Ishikawa (cell line): ENCODE data around the gene CD9.

Source experiments
- CEBPB ChIP-seq: IDR thresholded peaks from 2 replicates; pipeline ENCODE4 v1.6.1; 2012
- CREB1 ChIP-seq: IDR thresholded peaks from 2 replicates; pipeline ENCODE4 v1.6.1; 2012; ENCODE audit warnings: low read depth
- EP300 ChIP-seq: IDR thresholded peaks from 2 replicates; pipeline ENCODE4 v1.6.1; 2012; ENCODE audit warnings: borderline replicate concordance
- NFIC ChIP-seq: IDR thresholded peaks from 2 replicates; pipeline ENCODE4 v1.6.1; 2012
- TAF1 ChIP-seq: IDR thresholded peaks from 2 replicates; pipeline ENCODE4 v1.6.1; 2012; ENCODE audit warnings: low read depth, mild to moderate bottlenecking
- TEAD4 ChIP-seq: IDR thresholded peaks from 2 replicates; pipeline ENCODE4 v1.6.1; 2012
- YY1 ChIP-seq: IDR thresholded peaks from 2 replicates; pipeline ENCODE4 v1.6.1; 2012; ENCODE audit warnings: low read depth
- ZBTB7A ChIP-seq: IDR thresholded peaks from 2 replicates; pipeline ENCODE4 v1.6.1; 2012; ENCODE audit warnings: low read depth
- TF ChIP-seq, protein P1 (sequence below): IDR thresholded peaks from 2 replicates; pipeline ENCODE4 v1.6.1; 2012; ENCODE audit warnings: low read depth, mild to moderate bottlenecking
- TF ChIP-seq, protein P2 (sequence below): IDR thresholded peaks from 2 replicates; pipeline ENCODE4 v1.6.1; 2012

DNA sequence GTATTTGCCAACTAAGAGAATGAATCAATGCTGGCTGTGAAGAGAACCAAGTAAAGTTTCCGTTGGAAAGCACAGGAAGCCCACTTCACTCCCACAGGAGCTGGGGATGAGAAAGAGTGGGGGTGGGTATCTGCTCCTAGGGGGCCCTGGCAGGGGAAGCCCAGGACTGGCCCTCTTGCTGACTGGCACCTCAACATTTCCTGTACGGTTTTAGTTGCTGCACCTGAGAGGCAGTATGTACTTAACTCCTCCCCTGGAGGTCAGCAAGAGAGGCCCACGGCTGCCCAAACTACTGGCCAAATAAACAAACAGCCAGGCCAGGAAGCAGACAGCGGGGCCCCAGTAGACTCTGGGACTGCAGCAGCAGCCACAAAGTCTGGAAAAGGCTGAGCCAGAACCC, 41.9 kb upstream of the CD9 start:
- TF ChIP-seq YY1 = no peak
- no peak for TF ChIP-seq EP300
- TF ChIP-seq NFIC = no peak
- no peak for TF ChIP-seq TAF1
- TF ChIP-seq, protein P1, sequence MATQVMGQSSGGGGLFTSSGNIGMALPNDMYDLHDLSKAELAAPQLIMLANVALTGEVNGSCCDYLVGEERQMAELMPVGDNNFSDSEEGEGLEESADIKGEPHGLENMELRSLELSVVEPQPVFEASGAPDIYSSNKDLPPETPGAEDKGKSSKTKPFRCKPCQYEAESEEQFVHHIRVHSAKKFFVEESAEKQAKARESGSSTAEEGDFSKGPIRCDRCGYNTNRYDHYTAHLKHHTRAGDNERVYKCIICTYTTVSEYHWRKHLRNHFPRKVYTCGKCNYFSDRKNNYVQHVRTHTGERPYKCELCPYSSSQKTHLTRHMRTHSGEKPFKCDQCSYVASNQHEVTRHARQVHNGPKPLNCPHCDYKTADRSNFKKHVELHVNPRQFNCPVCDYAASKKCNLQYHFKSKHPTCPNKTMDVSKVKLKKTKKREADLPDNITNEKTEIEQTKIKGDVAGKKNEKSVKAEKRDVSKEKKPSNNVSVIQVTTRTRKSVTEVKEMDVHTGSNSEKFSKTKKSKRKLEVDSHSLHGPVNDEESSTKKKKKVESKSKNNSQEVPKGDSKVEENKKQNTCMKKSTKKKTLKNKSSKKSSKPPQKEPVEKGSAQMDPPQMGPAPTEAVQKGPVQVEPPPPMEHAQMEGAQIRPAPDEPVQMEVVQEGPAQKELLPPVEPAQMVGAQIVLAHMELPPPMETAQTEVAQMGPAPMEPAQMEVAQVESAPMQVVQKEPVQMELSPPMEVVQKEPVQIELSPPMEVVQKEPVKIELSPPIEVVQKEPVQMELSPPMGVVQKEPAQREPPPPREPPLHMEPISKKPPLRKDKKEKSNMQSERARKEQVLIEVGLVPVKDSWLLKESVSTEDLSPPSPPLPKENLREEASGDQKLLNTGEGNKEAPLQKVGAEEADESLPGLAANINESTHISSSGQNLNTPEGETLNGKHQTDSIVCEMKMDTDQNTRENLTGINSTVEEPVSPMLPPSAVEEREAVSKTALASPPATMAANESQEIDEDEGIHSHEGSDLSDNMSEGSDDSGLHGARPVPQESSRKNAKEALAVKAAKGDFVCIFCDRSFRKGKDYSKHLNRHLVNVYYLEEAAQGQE = no peak
- TF ChIP-seq, protein P2, sequence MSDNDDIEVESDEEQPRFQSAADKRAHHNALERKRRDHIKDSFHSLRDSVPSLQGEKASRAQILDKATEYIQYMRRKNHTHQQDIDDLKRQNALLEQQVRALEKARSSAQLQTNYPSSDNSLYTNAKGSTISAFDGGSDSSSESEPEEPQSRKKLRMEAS = no peak
- no peak for TF ChIP-seq CEBPB
- no peak for TF ChIP-seq CREB1
- no peak for TF ChIP-seq ZBTB7A
- no peak for TF ChIP-seq TEAD4
